Heart left ventricle (tissue), 16 donors: Measurements from ENCODE around the gene EOLA1. TPM values are rescaled to one million over a fixed set of nuclear protein-coding genes. Genes with fewer than 3 reads are reported as not detected.

Experiments
- ATAC-seq, 4 donors: fragments of 200-7000 bp; cut with Tn5 transposase; one replicate each; pipeline ENCODE4 v1.9.1; 2020 to 2022; ENCODE audit warnings: moderate library complexity in 4 of 4, mild to moderate bottlenecking in 3 of 4, moderate number of reproducible peaks in 1 of 4
- DNase-seq, 5 donors: peaks; one replicate each; pipeline ENCODE4 v3.0.0-alpha.2; 2020
- H3K27ac ChIP-seq, 12 donors: fragments of 200-600 bp; sonication (generic) in 4 of 12; one replicate each; pipeline versions ENCODE4 v1.5.0 to v1.8.0; 2016 to 2022; ENCODE audit warnings: mild to moderate bottlenecking in 2 of 12
- H3K27me3 ChIP-seq, 9 donors: fragments of 200-600 bp; sonication (generic) in 2 of 9; one replicate each; pipeline versions ENCODE4 v1.5.1 to v1.8.0; 2016 to 2022; ENCODE audit warnings: mild to moderate bottlenecking in 3 of 9
- H3K36me3 ChIP-seq, 9 donors: fragments of 200-600 bp; sonication (generic) in 2 of 9; one replicate each; pipeline versions ENCODE4 v1.5.0 to v1.8.0; 2018 to 2022; ENCODE audit warnings: mild to moderate bottlenecking in 2 of 9
- H3K4me1 ChIP-seq, 12 donors: fragments of 200-600 bp; sonication (generic) in 4 of 12; one replicate each; pipeline versions ENCODE4 v1.5.0 to v1.8.0; 2016 to 2022; ENCODE audit warnings: mild to moderate bottlenecking in 3 of 12
- H3K4me3 ChIP-seq, 12 donors: fragments of 200-600 bp; sonication (generic) in 4 of 12; one replicate each; pipeline versions ENCODE4 v1.5.0 to v1.8.0; 2017 to 2022; ENCODE audit warnings: mild to moderate bottlenecking in 9 of 12, moderate library complexity in 4 of 12
- H3K9me3 ChIP-seq, 12 donors: fragments of 200-600 bp; sonication (generic) in 4 of 12; one replicate each; pipeline versions ENCODE4 v1.5.0 to v1.8.0; 2016 to 2022; ENCODE audit warnings: mild to moderate bottlenecking in 1 of 12
- CTCF ChIP-seq, 12 donors: fragments of 200-600 bp; sonication (generic) in 4 of 12; IDR thresholded peaks; one replicate each; pipeline versions ENCODE4 v1.5.0 to v1.8.0; 2018 to 2022; ENCODE audit warnings: antibody characterized with exemption in 12 of 12, mild to moderate bottlenecking in 5 of 12
- POLR2A ChIP-seq, 2 donors: fragments of 450-650 bp; IDR thresholded peaks; one replicate each; pipeline ENCODE4 v1.6.1; 2017; ENCODE audit warnings: antibody characterized with exemption in 2 of 2, mild to moderate bottlenecking in 2 of 2, moderate library complexity in 2 of 2
- WGBS, 4 donors: extraction: QIAGEN DNeasy Blood & Tissue Kit in 2 of 4; methylation state at CpG; one replicate each; pipeline versions ENCODE4 v1.1.5 to v1.1.7; 2013 to 2018; 5-methylcytosine and 5-hydroxymethylcytosine counted together
- intact Hi-C, 10 donors: fragments of 100-400 bp; cut with DNase I; formaldehyde crosslinking; loops; one replicate each; pipeline versions ENCODE4 v1.11.1 to v1.14.2; 2022
- polyA plus RNA-seq, 2 donors: library from polyadenylated mRNA; stranded (reverse); fragments of 200-250 nt; gene quantifications; one replicate each; pipeline ENCODE4 v1.2.3, GENCODE V29; 2013
- total RNA-seq, 9 donors: library from RNA; depleted of rRNA in 2 of 9; stranded (reverse); fragments of >200 nt in 2 of 9; fragmentation: NEBNext Ultra II Directional in 3 of 9; extraction: Animal tissue kit (Norgen Biotek cat#: 25700) in 3 of 9; gene quantifications; one replicate each; pipeline versions ENCODE4 v1.1.0 to v1.2.4, GENCODE V29; 2016 to 2023
- donor health status: ischemic (EF 13 %, LVEDD 7.1; RV severe dilation, severe dysfunction).
- donor health status: healthy with polysubstance abuse.
- donor health status: DM: no; HTN: yes; CAD: no.
- donor health status: DM: no; HTN: no; CAD: no.
- donor health status: ischemic (EF 25% LVEDD 6.9; RV normal size, moderate dysfunction).
- donor health status: ischemic (EF 25% LVEDD 5.7; RV mildly dilated, moderate dysfunction).
- donor health status: healthy.
- donor health status: DM: yes; HTN: yes; CAD: no.
- donor health status: ischemic (EF 35%, LVEDD 5.7; RV mildly dilated, moderate dysfunction).
- donor health status: nonischemic (EF 11% LVEDD 7.7; RV severe dilation, severe dysfunction).
- donor health status: DM: yes; HTN: yes; CAD: no.
- donor health status: PGD.
- donor health status: ischemic (EF 29% LVEDD 5.4; RV normal size, mild dysfunction).
- donor health status: nonischemic (EF 23%, LVEDD 6.1; RV moderate dilation, normal function).

Gene EOLA1
- total and polyA plus RNA-seq, 11 donors = 15.8 to 45.6 (median 25.3) TPM

GRCh38 chrX:149510386-149510785 is 30.4 kb upstream of the EOLA1 start:
- H3K27ac ChIP-seq = no peak overlapping the region
- no peaks in the 10 kb centered on the region for H3K9me3 ChIP-seq
- H3K4me3 ChIP-seq = no peak overlapping the region
- peaks cover 0 to 22% (median 2%) of the 10 kb centered on the region in 12 donors for H3K4me1 ChIP-seq
- peaks cover 0 to 9% (median 0%) of the 10 kb centered on the region in 9 donors for H3K27me3 ChIP-seq
- TF ChIP-seq CTCF (IDR thresholded peaks at IDR 0.05) (peak in 2 of 12 donors; percentile 8 to 10), POLR2A (IDR thresholded peaks at IDR 0.05) (no peak)
- intact Hi-C loops = loop anchor here in 1 of 10 donors (5.0 kb wide), 1 partner anchor 367 kb away; no protein-coding TSS in a partner anchor
- DNase-seq = no peak
- no peaks in the 10 kb centered on the region for H3K36me3 ChIP-seq
- no peak for ATAC-seq
- WGBS, 4 donors = 37 to 47% (median 43%) methylated on average over 4 of the region's 4 CpGs

GRCh38 chrX:149511081-149511480 is 29.7 kb upstream of the EOLA1 start:
- DNase-seq = no peak
- intact Hi-C loops = loop anchor here in 1 of 10 donors (5.0 kb wide), 1 partner anchor 366 kb away; no protein-coding TSS in a partner anchor
- H3K36me3 ChIP-seq = no peaks in the 10 kb centered on the region

GRCh38 chrX:149512225-149512885 is 28.5 kb upstream of the EOLA1 start:
- H3K4me1 ChIP-seq = peaks cover 0 to 19% (median 0%) of the 10 kb centered on the region in 12 donors

More at GRCh38 chrX:149511081-149511480, 29.7 kb upstream of the EOLA1 start:
- WGBS, 4 donors = 77 to 93% (median 83%) methylated on average over 5 of the region's 5 CpGs
- H3K4me3 ChIP-seq = no peak overlapping the region
- H3K27me3 ChIP-seq = peaks cover 0 to 9% (median 0%) of the 10 kb centered on the region in 9 donors
- no peak overlapping the region for H3K27ac ChIP-seq
- no peaks in the 10 kb centered on the region for H3K9me3 ChIP-seq
- no peak for ATAC-seq
- peaks cover 0 to 19% (median 0%) of the 10 kb centered on the region in 12 donors for H3K4me1 ChIP-seq
- no peak for TF ChIP-seq CTCF (IDR thresholded peaks at IDR 0.05)
- TF ChIP-seq POLR2A (IDR thresholded peaks at IDR 0.05) = no peak

More at GRCh38 chrX:149512225-149512885, 28.5 kb upstream of the EOLA1 start:
- H3K27ac ChIP-seq = no peak overlapping the region
- 62 to 89% (median 75%) methylated on average over 4 of the region's 4 CpGs for WGBS, 4 donors
- TF ChIP-seq POLR2A (IDR thresholded peaks at IDR 0.05) (no peak), CTCF (IDR thresholded peaks at IDR 0.05) (peak; percentile 40 to 61 (median 50))
- peak; percentile 59 to 77 (median 64) for ATAC-seq
- intact Hi-C loops = loop anchor here in 1 of 10 donors (5.0 kb wide), 1 partner anchor 365 kb away; no protein-coding TSS in a partner anchor
- no peaks in the 10 kb centered on the region for H3K36me3 ChIP-seq
- no peak overlapping the region for H3K4me3 ChIP-seq
- H3K27me3 ChIP-seq = peaks cover 0 to 9% (median 0%) of the 10 kb centered on the region in 9 donors
- DNase-seq = peak in 4 of 5 donors; percentile 31 to 53 (median 40)
- no peaks in the 10 kb centered on the region for H3K9me3 ChIP-seq
